Measurements from ENCODE around the gene SEMA4D. TPM values are rescaled to one million over a fixed set of nuclear protein-coding genes. Genes with fewer than 3 reads are reported as not detected.

The SEMA4D gene
- total RNA-seq, 1 donor from 2014 or later, result 2.8 TPM

- no peak for DNase-seq (ENCODE audit: low read depth, low spot score)
Measured at GRCh38 chr9:89468281-89468960, 29.5 kb downstream of the SEMA4D start.

- no peak for DNase-seq (ENCODE audit: low read depth, low spot score)
Measured at GRCh38 chr9:89467278-89467625, 30.7 kb downstream of the SEMA4D start.

GRCh38 chr9:89466451-89467277 is 31.2 kb downstream of the SEMA4D start:
- no peak for DNase-seq (ENCODE audit: low read depth, low spot score)

- no peak for DNase-seq (ENCODE audit: low read depth, low spot score)
Measured at GRCh38 chr9:89465726-89466308, 32.1 kb downstream of the SEMA4D start.

DNA sequence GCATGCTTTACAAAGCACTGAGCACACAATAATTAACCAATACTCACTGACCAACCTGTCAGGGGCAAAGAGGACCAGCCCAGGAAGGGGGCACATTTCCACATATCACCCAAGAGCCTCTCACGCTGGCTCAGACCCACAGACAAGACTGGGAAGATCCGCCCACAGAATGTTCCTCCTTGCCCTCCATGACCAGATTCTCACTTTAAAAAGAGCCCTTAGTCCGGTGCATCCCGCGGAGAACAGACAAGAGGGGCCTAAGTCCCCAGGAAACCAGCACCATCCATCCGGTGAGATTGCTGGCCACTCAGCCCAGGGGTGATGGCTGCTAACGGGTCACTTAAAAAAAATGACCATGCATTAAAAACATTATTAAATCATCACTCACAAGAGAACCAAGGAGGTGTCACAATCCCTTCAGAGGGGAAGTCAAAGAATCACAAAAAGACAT is 32.9 kb downstream of the SEMA4D start:
- DNase-seq (ENCODE audit: low read depth, low spot score), result no peak

DNA sequence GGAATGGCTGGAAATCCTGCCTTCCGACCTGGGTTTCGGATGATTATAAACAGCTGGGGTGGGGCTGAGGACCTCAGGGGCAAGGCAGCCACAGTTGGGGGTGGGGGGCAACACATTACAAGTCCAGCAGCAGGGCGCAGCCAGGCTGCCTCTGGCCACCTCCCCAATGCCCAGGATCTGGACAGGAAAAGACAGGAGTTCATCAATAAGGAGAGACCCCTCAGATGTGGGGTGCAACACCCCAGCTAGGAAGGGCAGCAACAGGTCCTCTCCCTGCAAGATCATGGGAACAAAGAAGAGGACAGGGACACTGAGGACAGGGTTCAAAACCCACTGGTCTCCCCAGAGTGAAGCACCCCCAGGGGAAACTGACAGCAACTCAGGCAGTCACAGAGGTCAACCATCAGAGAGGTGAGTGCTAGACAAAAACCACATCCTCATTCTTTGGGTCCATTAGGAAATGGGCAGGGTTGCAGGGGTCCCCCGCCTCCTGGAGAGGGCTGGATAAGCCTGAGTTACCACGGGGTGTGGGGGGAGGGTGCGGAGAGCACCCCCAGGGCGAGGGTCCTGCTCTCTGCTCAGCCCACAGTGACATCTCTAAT is 33.5 kb downstream of the SEMA4D start:
- no peak for DNase-seq (ENCODE audit: low read depth, low spot score)

GRCh38 chr9:89462817-89463683 is 34.9 kb downstream of the SEMA4D start:
- DNase-seq (ENCODE audit: low read depth, low spot score), result no peak

GRCh38 chr9:89462199-89462598 is 35.7 kb downstream of the SEMA4D start:
- no peak for DNase-seq (ENCODE audit: low read depth, low spot score)

GRCh38 chr9:89461265-89461664 is 36.6 kb downstream of the SEMA4D start:
- DNase-seq (ENCODE audit: low read depth, low spot score), result no peak

- no peak for DNase-seq (ENCODE audit: low read depth, low spot score)
Measured at GRCh38 chr9:89460551-89460950, 37.4 kb downstream of the SEMA4D start.

DNA sequence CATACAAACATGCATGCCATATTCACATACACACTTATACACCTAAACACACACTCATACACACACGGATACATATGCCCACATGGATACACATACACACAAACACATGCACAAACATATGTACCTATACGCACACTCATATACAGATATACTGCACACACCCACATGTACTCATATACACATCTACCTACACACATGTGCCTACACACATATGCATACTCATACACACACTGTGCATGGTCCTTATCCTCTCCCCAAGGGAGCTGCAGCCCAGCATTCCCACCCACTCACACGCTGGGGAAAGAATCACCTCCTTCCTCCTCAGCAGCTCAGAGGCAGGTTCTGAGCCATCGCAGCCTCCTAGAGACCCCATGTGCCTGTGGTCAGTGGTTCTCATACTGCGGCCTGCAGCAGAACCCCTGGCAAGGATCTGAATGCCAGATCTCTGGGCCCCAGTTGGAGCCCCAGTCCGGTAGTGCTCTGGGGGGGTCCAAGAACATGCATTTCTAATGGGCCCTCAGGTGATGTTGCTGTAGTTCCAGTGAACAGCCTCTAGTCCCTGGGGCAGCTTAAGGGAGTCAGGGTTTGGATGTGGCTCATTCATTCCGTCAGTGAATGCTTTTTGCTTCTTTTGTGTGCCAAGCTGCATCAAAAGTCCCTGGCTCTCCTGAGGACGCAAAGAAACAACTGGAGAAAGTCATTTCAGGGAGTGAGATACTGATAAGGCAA is 39.0 kb downstream of the SEMA4D start:
- no peak for DNase-seq (ENCODE audit: low read depth, low spot score)

DNA sequence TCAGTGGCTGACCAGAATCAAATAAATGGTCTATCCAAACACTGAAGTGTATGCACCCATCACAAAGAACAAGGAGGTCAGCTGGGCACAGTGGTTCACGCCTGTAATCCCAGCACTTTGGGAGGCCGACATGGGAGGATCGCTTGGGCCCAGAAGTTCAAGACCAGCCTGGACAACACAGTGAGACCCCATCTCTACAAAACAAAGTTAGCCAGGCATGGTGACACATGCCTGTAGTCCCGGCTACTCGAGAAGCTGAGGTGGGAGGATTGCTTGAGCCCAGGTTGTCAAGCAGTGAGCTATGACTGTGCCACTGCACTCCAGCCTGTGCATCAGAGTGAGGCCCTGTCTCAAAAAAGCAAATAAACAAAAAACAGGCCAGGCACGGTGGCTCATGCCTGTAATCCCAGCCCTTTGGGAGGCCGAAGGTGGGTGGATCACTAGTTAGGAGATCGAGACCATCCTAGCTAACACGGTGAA is 40.5 kb downstream of the SEMA4D start:
- DNase-seq (ENCODE audit: low read depth, low spot score), result no peak

- DNase-seq (ENCODE audit: low read depth, low spot score), result no peak
Measured at GRCh38 chr9:89455356-89455824, 42.5 kb downstream of the SEMA4D start.

DNA sequence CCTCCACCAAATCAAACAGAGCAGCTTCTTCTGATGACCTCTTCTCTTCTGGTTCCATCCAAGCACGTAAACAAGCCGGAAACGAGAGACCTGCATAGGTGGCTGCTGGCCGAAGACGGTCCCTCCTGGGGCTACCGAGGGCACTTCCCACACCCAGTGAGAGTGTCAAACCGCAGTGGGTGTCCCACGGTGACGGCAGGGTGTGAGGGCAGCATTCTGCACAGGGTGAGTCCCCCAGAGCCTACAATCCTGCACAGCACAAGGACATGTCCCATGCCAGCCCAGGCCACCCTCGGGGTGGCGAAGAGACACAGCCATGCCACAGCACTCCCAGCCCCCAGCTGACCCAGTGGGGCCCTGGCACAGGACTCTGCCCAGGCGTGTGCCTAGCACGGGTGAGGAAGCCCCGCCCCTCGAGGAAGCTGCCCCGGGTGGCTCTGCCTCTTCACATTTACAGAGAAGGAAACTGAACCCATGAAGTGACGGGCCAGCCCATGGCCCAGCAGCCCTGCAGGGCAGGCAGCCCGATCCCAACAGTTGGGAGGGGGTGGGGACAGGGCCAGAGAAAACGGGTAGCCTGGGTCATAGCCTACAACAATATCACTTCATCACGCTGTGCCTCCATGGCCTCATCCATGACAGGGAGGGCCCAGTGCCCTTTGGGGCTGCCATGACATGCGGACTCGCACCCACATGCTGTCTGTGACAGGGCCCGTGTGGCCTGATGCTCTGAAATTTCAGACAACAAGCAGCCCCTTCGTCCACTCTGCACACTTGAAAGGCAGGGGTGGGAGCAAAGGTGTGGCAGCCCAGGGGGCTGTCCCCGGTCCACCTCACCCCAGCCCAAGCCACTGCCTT is 43.2 kb downstream of the SEMA4D start:
- no peak for DNase-seq (ENCODE audit: low read depth, low spot score)

GRCh38 chr9:89453452-89453851 is 44.5 kb downstream of the SEMA4D start:
- DNase-seq (ENCODE audit: low read depth, low spot score), result no peak

GRCh38 chr9:89452561-89452960 is 45.4 kb downstream of the SEMA4D start:
- no peak for DNase-seq (ENCODE audit: low read depth, low spot score)

- no peak for DNase-seq (ENCODE audit: low read depth, low spot score)
Measured at GRCh38 chr9:89450213-89450612, 47.7 kb downstream of the SEMA4D start.

GRCh38 chr9:89449261-89449671 is 48.6 kb downstream of the SEMA4D start:
- no peak for DNase-seq (ENCODE audit: low read depth, low spot score)

- DNase-seq (ENCODE audit: low read depth, low spot score), result no peak
Measured at GRCh38 chr9:89448821-89449220, 49.1 kb downstream of the SEMA4D start.

Measured in pulmonary artery endothelial cell (primary cell).